ENCODE results near the gene TEN1. TPM values are rescaled to one million over a fixed set of nuclear protein-coding genes. Genes with fewer than 3 reads are reported as not detected.

The TEN1 gene
- total and polyA plus RNA-seq, 2 of the 13 experiments (the other 11 are each of a cell fraction or from before 2014, with no cell fraction given), result 18.0 to 21.3 TPM

GRCh38 chr17:76003915-76004314 lies 24.9 kb downstream of the TEN1 start (continued):
- TF ChIP-seq, protein P1, sequence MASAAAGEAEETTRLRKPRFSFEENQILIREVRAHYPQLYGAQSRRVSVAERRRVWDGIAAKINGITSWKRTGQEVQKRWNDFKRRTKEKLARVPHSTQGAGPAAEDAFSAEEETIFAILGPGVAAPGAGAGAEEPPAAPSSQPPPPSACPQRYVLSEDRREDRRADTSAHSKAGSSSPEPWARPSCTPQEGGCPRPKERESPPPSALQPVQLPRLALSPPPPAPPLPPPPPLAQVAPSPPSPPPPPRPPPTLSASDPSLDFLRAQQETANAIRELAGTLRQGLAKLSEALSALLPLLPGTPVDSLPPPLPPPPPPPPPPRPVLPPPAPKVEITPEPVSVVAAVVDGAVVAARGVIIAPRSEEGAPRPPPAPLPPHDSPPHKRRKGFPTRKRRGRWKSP (CRISPR knock-in tag; IDR thresholded peaks at IDR 0.05), result 0 out of 2 replicates have a peak, but pooled peaks have one; percentile 3
- TF ChIP-seq ZNF337 (CRISPR knock-in tag; IDR thresholded peaks at IDR 0.05; ENCODE audit: borderline replicate concordance, low read depth), result no peak
- TF ChIP-seq ATF7 (IDR thresholded peaks at IDR 0.05), result no peak
- no peak for TF ChIP-seq ATF7 (CRISPR knock-in tag; IDR thresholded peaks at IDR 0.05)
- 0 out of 2 replicates have a peak, but pooled peaks have one; percentile 0 for TF ChIP-seq ZSCAN31 (CRISPR knock-in tag; IDR thresholded peaks at IDR 0.05; ENCODE audit: low read depth)
- TF ChIP-seq ZNF850 (CRISPR knock-in tag; conservative IDR thresholded peaks at IDR 0.05), result no peak; the same call in 1 of the 2 replicates
- TF ChIP-seq ZNF598 (CRISPR knock-in tag; IDR thresholded peaks at IDR 0.05; ENCODE audit: borderline replicate concordance), result peak; percentile 11; the same call in 1 of the 2 replicates
- TF ChIP-seq BHLHE40 (IDR thresholded peaks at IDR 0.05; ENCODE audit: low read length), result no peak
- no peak for TF ChIP-seq ZNF10 (CRISPR knock-in tag; IDR thresholded peaks at IDR 0.05; ENCODE audit: borderline replicate concordance, low read depth)
- TF ChIP-seq MXI1 (IDR thresholded peaks at IDR 0.05; ENCODE audit: borderline replicate concordance, low read depth, low read length), result no peak
- TF ChIP-seq, protein P2, sequence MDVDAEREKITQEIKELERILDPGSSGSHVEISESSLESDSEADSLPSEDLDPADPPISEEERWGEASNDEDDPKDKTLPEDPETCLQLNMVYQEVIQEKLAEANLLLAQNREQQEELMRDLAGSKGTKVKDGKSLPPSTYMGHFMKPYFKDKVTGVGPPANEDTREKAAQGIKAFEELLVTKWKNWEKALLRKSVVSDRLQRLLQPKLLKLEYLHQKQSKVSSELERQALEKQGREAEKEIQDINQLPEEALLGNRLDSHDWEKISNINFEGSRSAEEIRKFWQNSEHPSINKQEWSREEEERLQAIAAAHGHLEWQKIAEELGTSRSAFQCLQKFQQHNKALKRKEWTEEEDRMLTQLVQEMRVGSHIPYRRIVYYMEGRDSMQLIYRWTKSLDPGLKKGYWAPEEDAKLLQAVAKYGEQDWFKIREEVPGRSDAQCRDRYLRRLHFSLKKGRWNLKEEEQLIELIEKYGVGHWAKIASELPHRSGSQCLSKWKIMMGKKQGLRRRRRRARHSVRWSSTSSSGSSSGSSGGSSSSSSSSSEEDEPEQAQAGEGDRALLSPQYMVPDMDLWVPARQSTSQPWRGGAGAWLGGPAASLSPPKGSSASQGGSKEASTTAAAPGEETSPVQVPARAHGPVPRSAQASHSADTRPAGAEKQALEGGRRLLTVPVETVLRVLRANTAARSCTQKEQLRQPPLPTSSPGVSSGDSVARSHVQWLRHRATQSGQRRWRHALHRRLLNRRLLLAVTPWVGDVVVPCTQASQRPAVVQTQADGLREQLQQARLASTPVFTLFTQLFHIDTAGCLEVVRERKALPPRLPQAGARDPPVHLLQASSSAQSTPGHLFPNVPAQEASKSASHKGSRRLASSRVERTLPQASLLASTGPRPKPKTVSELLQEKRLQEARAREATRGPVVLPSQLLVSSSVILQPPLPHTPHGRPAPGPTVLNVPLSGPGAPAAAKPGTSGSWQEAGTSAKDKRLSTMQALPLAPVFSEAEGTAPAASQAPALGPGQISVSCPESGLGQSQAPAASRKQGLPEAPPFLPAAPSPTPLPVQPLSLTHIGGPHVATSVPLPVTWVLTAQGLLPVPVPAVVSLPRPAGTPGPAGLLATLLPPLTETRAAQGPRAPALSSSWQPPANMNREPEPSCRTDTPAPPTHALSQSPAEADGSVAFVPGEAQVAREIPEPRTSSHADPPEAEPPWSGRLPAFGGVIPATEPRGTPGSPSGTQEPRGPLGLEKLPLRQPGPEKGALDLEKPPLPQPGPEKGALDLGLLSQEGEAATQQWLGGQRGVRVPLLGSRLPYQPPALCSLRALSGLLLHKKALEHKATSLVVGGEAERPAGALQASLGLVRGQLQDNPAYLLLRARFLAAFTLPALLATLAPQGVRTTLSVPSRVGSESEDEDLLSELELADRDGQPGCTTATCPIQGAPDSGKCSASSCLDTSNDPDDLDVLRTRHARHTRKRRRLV (CRISPR knock-in tag; IDR thresholded peaks at IDR 0.05), result no peak
- TF ChIP-seq ZFAT (CRISPR knock-in tag; conservative IDR thresholded peaks at IDR 0.05), result no peak
- 0 out of 2 replicates have a peak, but pooled peaks have one; percentile 6 for TF ChIP-seq ZNF414 (CRISPR knock-in tag; IDR thresholded peaks at IDR 0.05)
- TF ChIP-seq IRF1 (CRISPR knock-in tag; IDR thresholded peaks at IDR 0.05; ENCODE audit: low read depth), result no peak
- 0 out of 2 replicates have a peak, but pooled peaks have one; percentile 11 for TF ChIP-seq SSRP1 (CRISPR knock-in tag; IDR thresholded peaks at IDR 0.05)
- TF ChIP-seq ZNF501 (CRISPR knock-in tag; IDR thresholded peaks at IDR 0.05), result peak; percentile 14; the same call in 1 of the 2 replicates
- no peak for TF ChIP-seq REL (CRISPR knock-in tag; conservative IDR thresholded peaks at IDR 0.05)
- TF ChIP-seq ZFP82 (CRISPR knock-in tag; IDR thresholded peaks at IDR 0.05; ENCODE audit: borderline replicate concordance), result 0 out of 2 replicates have a peak, but pooled peaks have one; percentile 14
- peak; percentile 1; the same call in 1 of the 2 replicates for TF ChIP-seq ZFX (CRISPR knock-in tag; IDR thresholded peaks at IDR 0.05; ENCODE audit: low read depth)
- no peak for TF ChIP-seq PRPF4 (IDR thresholded peaks at IDR 0.05; ENCODE audit: low read depth, low read length, poor library complexity, severe bottlenecking)

Data from HepG2 (cell line).